NCI-H524 (cell line): Measurements from ENCODE around the gene GPR78.
"Not testable (repeated sequence)": the region's sequence is repeated elsewhere in the genome, so short reads cannot be mapped to it uniquely, and the experiment has no call there.

Experiments used
- DNase-seq, 2 experiments: peaks; one replicate each; lab custom pipeline; 2025; lab: John Stamatoyannopoulos, UW

Gene GPR78

GRCh38 chr4:8615921-8616787 lies 36.0 kb downstream of the GPR78 start:
- DNase-seq = no peak

DNA sequence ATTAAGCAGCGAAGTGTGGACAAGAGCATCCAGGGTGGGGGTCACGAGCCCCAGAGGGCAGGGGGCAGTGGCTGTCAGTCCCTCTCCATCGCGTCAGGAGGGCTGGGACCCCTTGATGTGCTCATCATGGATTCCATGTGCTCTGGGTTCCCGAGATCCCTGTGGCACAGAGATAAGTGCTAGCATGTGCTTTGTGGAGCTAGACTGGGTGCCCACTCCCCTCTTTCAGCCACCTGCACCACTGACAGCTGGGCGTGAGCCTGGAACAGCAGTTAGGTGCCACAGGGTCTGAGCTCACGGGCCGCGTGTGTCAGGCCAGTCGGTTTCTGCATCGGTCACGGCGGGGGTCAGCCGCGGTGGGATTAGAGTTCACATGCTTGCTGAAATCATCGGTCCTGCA lies 36.6 kb downstream of the GPR78 start:
- DNase-seq = no peak

- DNase-seq = no peak
Measured at GRCh38 chr4:8617486-8618040, 37.4 kb downstream of the GPR78 start.

DNA sequence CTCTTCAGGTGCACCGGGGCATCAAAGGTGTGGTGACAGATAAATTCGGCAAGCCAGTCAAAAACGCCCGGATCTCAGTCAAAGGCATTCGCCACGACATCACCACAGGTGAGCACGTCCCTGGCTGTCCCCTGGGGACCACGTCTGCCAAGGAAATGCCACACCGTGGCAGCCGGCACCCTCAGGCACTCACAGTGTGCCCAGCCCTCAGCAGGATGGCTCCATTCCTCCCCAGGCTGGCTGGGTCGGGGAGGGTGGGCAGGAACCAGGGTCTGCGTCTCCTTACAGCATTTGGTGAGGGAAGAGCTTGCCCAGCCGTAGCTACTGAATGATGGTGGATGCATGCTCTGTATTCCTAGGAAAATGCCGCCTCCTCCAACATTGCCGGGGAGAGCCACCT lies 38.2 kb downstream of the GPR78 start:
- no peak for DNase-seq

- DNase-seq = no peak
Measured at GRCh38 chr4:8618961-8619720, 38.9 kb downstream of the GPR78 start.

- not testable (repeated sequence) for DNase-seq
Measured at GRCh38 chr4:8621135-8621534, 40.9 kb downstream of the GPR78 start.

DNA sequence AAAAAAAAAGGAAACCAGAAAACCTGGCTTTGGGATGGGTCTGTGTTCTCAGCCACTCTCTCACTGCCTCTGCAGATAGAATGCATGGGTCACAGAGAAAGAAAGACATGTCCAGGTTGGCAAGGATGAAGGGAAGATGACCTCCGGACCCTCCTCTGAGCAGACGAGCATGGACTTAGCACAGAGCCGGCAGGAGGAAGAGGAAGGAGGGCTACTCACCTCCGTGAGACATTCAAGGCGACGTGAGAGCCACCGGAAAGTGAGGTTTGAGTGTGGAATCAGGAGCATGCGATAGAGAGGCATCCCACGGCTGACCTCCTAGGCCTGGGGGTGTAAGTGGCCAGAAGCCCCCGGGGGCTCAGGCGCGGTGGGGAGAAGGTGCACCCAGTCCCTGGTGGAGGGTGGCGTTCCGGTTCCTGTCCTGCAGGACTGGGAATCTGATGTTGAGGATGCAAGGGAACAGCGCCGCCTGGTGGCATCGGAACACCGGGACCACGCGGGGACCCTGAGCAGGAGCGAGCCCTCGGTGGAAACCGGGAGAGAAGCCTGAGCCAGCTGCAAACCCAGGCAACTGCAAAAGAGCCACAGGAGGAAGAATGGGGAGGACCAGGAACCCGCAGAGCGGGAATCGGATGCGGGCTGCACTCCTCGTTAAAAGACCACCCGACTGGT lies 44.5 kb downstream of the GPR78 start:
- DNase-seq = not testable (repeated sequence)

GRCh38 chr4:8630240-8630905 lies 50.2 kb downstream of the GPR78 start:
- DNase-seq = not testable (repeated sequence)

GRCh38 chr4:8631896-8632295 lies 51.7 kb downstream of the GPR78 start:
- not testable (repeated sequence) for DNase-seq

- not testable (repeated sequence) for DNase-seq
Measured at GRCh38 chr4:8634773-8635172, 54.6 kb downstream of the GPR78 start.

DNA sequence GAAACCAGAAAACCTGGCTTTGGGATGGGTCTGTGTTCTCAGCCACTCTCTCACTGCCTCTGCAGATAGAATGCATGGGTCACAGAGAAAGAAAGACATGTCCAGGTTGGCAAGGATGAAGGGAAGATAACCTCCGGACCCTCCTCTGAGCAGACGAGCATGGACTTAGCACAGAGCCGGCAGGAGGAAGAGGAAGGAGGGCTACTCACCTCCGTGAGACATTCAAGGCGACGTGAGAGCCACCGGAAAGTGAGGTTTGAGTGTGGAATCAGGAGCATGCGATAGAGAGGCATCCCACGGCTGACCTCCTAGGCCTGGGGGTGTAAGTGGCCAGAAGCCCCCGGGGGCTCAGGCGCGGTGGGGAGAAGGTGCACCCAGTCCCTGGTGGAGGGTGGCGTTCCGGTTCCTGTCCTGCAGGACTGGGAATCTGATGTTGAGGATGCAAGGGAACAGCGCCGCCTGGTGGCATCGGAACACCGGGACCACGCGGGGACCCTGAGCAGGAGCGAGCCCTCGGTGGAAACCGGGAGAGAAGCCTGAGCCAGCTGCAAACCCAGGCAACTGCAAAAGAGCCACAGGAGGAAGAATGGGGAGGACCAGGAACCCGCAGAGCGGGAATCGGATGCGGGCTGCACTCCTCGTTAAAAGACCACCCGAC lies 55.8 kb downstream of the GPR78 start:
- DNase-seq = not testable (repeated sequence)
